ENCODE results near the gene ARMC9. TPM values are rescaled to one million over a fixed set of nuclear protein-coding genes. Genes with fewer than 3 reads are reported as not detected.

The ARMC9 gene
- total RNA-seq, 1 donor from 2014 or later, result 3.9 TPM

- no peak for DNase-seq (ENCODE audit: low spot score)
- intact Hi-C loops (cut with DNase I), result no loop called here
Measured at GRCh38 chr2:231321556-231322334, 123.3 kb downstream of the ARMC9 start.

GRCh38 chr2:231323316-231323715, 124.9 kb downstream of the ARMC9 start:
- DNase-seq (ENCODE audit: low spot score), result no peak
- intact Hi-C loops (cut with DNase I), result no loop called here

GRCh38 chr2:231325826-231326225, 127.4 kb downstream of the ARMC9 start:
- intact Hi-C loops (cut with DNase I), result no loop called here
- DNase-seq (ENCODE audit: low spot score), result no peak

- no peak for DNase-seq (ENCODE audit: low spot score)
- intact Hi-C loops (cut with DNase I), result no loop called here
Measured at GRCh38 chr2:231326404-231326803, 128.0 kb downstream of the ARMC9 start.

- DNase-seq (ENCODE audit: low spot score), result no peak
- intact Hi-C loops (cut with DNase I), result no loop called here
Measured at GRCh38 chr2:231330311-231330710, 131.9 kb downstream of the ARMC9 start.

- intact Hi-C loops (cut with DNase I), result no loop called here
- DNase-seq (ENCODE audit: low spot score), result no peak
Measured at GRCh38 chr2:231331533-231331932, 133.1 kb downstream of the ARMC9 start.

GRCh38 chr2:231332388-231332787, 134.0 kb downstream of the ARMC9 start:
- intact Hi-C loops (cut with DNase I), result no loop called here
- DNase-seq (ENCODE audit: low spot score), result no peak

GRCh38 chr2:231332872-231333500, 134.6 kb downstream of the ARMC9 start:
- intact Hi-C loops (cut with DNase I), result no loop called here
- DNase-seq (ENCODE audit: low spot score), result no peak

GRCh38 chr2:231334179-231334930, 135.9 kb downstream of the ARMC9 start:
- DNase-seq (ENCODE audit: low spot score), result no peak
- intact Hi-C loops (cut with DNase I), result no loop called here

GRCh38 chr2:231334981-231335380, 136.6 kb downstream of the ARMC9 start:
- intact Hi-C loops (cut with DNase I), result no loop called here
- DNase-seq (ENCODE audit: low spot score), result no peak

- no peak for DNase-seq (ENCODE audit: low spot score)
- intact Hi-C loops (cut with DNase I), result no loop called here
Measured at GRCh38 chr2:231335591-231335990, 137.2 kb downstream of the ARMC9 start.

- intact Hi-C loops (cut with DNase I), result no loop called here
- DNase-seq (ENCODE audit: low spot score), result no peak
Measured at GRCh38 chr2:231336236-231336635, 137.8 kb downstream of the ARMC9 start.

GRCh38 chr2:231336700-231337099, 138.3 kb downstream of the ARMC9 start:
- DNase-seq (ENCODE audit: low spot score), result no peak
- intact Hi-C loops (cut with DNase I), result no loop called here

GRCh38 chr2:231337807-231338759, 139.7 kb downstream of the ARMC9 start:
- no peak for DNase-seq (ENCODE audit: low spot score)

GRCh38 chr2:231339316-231339715, 140.9 kb downstream of the ARMC9 start:
- intact Hi-C loops (cut with DNase I), result no loop called here
- no peak for DNase-seq (ENCODE audit: low spot score)

More at GRCh38 chr2:231337807-231338759, 139.7 kb downstream of the ARMC9 start:
- intact Hi-C loops (cut with DNase I), result no loop called here

- no peak for DNase-seq (ENCODE audit: low spot score)
- intact Hi-C loops (cut with DNase I), result no loop called here
Measured at GRCh38 chr2:231341100-231341499, 142.7 kb downstream of the ARMC9 start.

GRCh38 chr2:231342061-231342711, 143.8 kb downstream of the ARMC9 start:
- intact Hi-C loops (cut with DNase I), result no loop called here
- DNase-seq (ENCODE audit: low spot score), result no peak

- no peak for DNase-seq (ENCODE audit: low spot score)
- intact Hi-C loops (cut with DNase I), result no loop called here
Measured at GRCh38 chr2:231343006-231343710, 144.7 kb downstream of the ARMC9 start.

Data from cardiac septum (tissue), 1 donor.